HG03457 (cell line): Measurements from ENCODE around the gene CPXM2.

Experiments
- ATAC-seq: cut with Tn5 transposase; IDR thresholded peaks from one replicate; pipeline ENCODE4 v1.9.1; 2021; ENCODE audit warnings: moderate number of reproducible peaks; ENCODE audit not compliant: unreplicated experiment

CPXM2 gene

DNA sequence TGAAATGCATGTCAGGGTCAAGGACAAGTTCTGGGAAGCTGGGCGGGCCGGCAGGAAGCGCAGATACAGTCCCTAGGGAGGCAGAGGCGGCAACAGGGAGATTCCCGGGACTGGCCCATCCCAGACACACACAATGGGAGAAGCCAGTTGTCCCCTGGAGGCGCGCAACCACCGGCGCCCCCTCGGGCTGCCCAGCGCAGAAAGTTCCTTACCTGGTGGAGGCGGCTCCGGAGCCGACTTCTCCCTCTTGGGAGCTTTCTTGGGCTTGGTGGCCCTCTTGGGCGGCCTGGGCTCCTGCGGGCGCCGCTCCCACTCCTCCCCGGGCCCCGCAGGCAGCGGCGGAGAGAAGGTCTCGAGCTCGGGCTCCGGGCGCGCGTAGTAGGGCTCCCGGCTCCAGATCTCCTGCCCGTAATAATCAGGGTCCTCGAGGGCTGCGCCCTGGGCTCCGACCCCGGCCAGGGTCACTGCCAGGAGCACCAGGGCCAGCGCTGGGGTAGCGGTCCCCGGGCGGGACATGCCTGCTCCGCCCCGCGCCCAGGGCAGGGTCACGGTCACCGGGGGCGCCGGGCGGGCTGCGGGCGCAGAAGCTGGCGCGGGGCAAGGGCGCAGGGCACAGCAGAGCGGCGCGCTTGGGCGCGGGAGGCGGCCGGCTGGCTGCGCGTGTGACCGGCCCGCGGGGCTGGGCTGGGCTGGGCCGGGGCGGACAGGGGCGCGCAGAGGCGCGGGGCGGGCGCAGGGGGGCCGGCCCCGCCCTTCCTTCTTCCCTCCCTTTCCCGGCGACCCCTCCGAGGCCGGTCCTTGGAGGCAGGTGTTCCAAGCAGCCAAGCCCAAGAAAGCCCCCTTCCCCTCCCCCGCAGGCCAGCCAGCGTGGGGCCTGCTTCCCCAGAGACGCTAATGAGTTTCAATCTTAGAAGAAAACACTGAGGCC lies at the start of gene CPXM2:
Gene CPXM2 (minus strand): TSS at position 664 of the 928 bp plus-strand sequence. CDS start 148 bp downstream, at position 516.
- ATAC-seq, result no peak

- ATAC-seq, result no peak
Observed at GRCh38 chr10:123939591-123939990, 48.0 kb upstream of the CPXM2 start.

GRCh38 chr10:123938890-123939289 lies 47.3 kb upstream of the CPXM2 start:
- no peak for ATAC-seq

DNA sequence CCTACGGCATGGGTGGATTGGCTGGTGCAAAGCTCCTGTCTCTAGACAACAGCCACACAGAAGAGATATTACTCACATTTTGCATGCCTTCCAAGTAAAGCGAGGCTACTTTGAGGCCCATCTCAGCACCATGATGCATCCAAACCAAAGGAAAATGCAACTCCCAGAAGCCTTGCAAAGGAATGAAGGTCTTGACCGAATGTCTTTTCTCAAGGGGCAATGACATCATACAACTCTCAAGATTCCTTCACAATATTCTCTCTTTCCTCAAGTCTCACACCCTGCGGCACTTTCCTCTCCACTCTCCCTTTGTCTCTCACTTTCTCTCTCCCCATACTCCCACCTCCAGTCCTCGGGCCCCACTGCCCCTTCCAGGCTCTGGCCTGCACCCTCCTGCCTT lies 44.8 kb upstream of the CPXM2 start:
- ATAC-seq, result no peak

DNA sequence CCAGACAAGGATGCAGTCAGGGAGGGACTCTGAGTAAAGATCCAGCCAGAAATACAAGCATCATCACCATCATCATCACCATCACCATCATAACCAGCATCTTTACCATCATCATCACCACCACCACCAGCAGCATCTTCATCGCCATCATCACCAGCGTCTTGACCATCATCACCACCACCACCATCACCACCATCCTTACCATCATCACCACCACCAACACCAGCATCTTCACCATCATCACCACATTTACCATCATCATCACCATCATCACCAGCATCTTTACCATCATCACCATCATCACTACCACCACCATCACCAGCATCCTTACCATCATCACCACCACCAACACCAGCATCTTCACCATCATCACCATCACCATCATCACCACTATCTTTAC lies 44.1 kb upstream of the CPXM2 start:
- no peak for ATAC-seq

DNA sequence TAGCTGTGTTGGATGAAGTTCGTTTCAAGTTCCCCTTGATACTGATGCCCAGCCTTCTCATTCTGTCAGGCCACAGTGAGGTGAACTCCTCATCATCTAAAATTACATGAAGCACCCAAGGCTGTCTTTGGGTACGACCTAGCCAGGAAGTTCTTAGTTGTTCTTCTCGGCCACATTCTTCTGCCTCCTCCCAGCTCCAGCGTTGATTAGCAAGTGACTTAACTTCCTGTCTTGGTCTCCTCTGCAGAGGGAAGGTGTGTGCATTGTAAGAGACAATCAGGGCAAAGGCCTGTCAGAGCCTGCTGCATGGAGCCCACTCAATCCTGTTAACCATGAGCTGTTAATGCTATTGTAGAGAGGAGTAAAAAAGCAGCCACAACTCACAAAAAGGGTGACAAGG lies 43.2 kb upstream of the CPXM2 start:
- ATAC-seq, result no peak

DNA sequence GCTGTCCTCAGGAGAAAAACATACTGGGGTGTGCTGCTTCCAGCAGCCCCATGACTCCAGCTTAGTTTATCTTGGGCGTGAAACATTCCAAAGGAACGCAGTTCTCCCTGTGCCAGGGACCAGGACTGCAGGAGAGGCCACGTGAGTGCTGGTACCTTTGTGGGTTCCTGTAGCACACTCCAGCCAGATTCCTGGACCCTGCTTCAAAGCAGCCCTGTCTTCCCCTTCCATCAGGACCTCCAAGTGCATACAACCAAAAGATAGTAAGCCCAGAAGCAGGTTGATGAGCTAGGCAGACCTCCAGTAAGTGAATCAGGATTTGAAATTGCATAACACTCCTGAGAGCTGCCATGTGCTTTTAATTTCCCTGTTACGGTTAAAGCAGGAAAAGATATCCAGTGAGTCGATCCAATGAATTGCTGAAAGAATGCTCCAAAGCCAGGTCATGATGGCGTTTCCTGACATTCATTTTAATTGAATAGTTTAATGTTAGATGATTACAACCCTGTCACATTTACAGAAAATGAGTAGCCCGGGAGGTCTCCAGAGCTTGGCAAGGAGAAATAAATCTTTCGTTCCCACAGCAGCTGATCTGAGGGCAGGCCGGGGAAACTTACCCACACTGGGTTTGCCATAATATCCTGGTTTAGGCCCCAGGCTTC lies 38.9 kb upstream of the CPXM2 start:
- no peak for ATAC-seq

GRCh38 chr10:123929791-123930190 lies 38.2 kb upstream of the CPXM2 start:
- ATAC-seq, result no peak

DNA sequence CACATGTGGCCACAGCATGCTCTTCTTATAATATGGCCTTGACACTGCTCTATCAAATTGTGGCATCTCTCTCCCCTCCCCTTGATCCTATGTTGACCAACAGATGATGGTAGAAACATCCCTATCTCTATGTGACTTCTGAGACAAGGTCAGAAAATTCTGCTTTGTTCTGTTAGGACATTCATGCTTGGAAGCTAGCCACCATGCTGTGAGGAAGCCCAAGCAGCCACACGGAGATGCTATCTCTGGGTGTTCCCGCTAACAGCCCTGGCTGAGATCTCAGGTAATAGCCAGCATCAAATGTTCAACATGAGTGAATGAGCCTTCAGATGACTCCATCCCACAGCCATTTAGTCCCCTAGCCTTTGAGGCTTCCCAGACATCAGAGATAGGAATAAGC lies 36.8 kb upstream of the CPXM2 start:
- no peak for ATAC-seq

GRCh38 chr10:123926401-123927264 lies 35.0 kb upstream of the CPXM2 start:
- ATAC-seq, result no peak

DNA sequence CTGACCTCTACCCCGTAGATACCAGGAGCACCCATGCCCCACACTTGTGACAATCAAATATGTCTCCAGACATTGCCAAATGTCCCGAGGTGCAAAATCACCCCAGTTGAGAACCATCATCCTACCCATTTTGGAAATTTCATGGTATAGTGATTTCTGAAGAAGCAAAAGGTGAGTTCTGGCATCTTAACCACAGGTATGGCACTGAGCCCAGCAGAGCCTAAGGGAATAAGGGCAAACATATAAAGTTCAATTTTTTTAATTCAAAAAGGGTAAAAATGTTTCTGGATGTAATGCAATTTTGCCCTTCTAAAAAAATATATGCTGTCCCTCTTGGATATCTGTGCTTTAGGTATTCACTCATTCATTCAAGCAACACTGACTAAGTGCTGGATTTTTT lies 30.5 kb upstream of the CPXM2 start:
- no peak for ATAC-seq

- no peak for ATAC-seq
Observed at GRCh38 chr10:123916775-123917174, 25.2 kb upstream of the CPXM2 start.

GRCh38 chr10:123913688-123914268 lies 22.2 kb upstream of the CPXM2 start:
- no peak for ATAC-seq

- ATAC-seq, result no peak
Observed at GRCh38 chr10:123912871-123913270, 21.3 kb upstream of the CPXM2 start.

- ATAC-seq, result no peak
Observed at GRCh38 chr10:123912466-123912865, 20.9 kb upstream of the CPXM2 start.

DNA sequence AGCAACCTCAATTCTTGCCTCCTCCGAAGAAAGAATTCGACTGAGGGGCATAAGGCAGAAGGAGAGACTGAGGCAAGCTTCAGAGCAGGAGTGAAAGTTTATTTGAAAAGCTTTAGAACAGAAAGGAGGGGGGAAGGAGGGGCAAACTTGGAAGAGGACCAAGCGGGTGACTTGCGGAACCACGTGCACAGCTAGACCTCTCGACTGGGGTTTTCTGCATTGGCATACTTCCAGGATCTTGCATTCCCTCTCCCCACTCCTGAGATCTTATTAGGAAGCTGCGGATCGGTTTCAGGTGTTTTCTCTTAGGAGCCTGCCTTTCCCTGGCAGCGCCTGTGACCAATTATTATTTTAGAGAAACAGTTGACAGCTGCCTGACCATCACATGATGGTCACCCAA lies 20.3 kb upstream of the CPXM2 start:
- ATAC-seq, result no peak

DNA sequence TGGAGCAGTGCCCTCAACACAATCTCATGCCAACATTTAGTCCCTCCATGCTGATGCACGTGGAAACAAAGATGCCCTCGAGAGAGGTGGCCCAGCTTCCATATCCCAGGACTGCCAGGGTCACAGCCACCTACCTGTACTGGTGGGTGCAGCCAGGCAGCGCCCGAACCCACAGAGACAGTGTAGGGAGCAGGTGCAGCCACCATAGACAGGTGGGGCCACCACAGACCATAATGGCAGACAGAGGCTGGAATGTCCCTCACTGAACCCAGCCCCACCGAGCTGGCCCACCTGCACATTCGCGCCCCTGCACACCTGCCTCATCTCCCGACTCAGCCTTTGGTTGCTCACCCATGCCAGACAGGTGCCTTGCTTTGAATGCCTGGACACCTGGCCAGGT lies 18.3 kb upstream of the CPXM2 start:
- no peak for ATAC-seq

DNA sequence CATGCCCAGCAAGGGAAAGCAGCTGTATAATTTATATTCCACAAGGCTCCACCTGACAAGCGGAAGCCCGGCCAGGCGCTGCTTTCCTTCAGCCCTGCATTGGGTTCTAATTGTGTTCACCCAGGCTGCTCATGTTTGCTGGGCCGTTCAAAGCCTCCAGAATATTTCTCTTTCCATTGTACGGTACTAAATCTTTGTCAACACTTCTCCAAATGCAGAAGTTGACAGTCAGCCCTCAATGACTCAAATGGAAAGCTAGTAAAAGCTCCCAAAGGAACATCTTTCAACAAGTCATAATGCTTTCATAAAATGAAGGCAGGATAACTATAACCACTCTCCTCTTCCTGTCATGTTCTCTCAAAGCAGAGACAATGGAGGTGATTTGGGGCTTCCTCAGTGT lies 17.8 kb upstream of the CPXM2 start:
- ATAC-seq, result no peak

DNA sequence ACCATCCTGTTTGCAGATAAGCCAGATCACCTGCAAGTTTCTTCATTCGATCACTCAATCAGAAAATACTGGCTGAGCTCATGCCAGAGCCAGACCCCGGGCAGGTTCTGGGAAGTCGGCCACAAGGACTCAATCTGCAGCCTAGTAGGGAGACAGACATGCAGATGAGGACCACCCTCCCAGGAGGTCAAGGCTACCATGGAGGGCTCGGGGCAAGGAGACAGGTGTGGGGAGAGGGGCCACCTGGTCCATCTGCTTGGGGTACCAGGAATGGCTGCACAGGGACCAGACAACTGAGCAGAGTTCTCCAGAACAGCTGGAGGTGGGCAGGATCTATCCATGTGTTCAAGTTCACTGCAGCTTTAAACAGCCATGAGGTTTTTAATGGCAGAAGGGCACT lies 16.8 kb upstream of the CPXM2 start:
- no peak for ATAC-seq

- ATAC-seq, result no peak
Observed at GRCh38 chr10:123906884-123907652, 15.5 kb upstream of the CPXM2 start.
